Transverse colon (tissue), 4 donors: ENCODE measurements around the gene SYT14. TPM values are rescaled to one million over a fixed set of nuclear protein-coding genes. Genes with fewer than 3 reads are reported as not detected.
"Not testable (repeated sequence)": the region's sequence is repeated elsewhere in the genome, so short reads cannot be mapped to it uniquely, and the experiment has no call there.

Source experiments
- DNase-seq: peaks from one replicate; pipeline ENCODE4 v3.0.0-alpha.2; 2019
- H3K27ac ChIP-seq, 4 donors: fragments of 200-600 bp; sonication (generic); 2 replicates each; pipeline ENCODE4 v1.5.1; 2016 to 2018; ENCODE audit warnings: inconsistent platforms in 4 of 4
- H3K27me3 ChIP-seq: fragments of 200-600 bp; sonication (generic); 2 replicates; pipeline ENCODE4 v1.5.1; 2017; ENCODE audit warnings: inconsistent platforms
- H3K36me3 ChIP-seq, 4 donors: fragments of 200-600 bp; sonication (generic); 2 replicates each; pipeline ENCODE4 v1.5.1; 2017 to 2019; ENCODE audit warnings: inconsistent platforms in 4 of 4
- H3K4me1 ChIP-seq, 4 donors: fragments of 200-600 bp; sonication (generic); 2 replicates each; pipeline ENCODE4 v1.5.1; 2017 to 2020; ENCODE audit warnings: inconsistent platforms in 4 of 4
- H3K4me3 ChIP-seq, 4 donors: fragments of 200-600 bp; sonication (generic); 1 replicate in 1 of 4; 2 replicates in 3 of 4; pipeline versions ENCODE4 v1.5.1 to v1.6.1; 2017 to 2019; ENCODE audit warnings: inconsistent platforms in 4 of 4
- H3K9me3 ChIP-seq, 2 donors: fragments of 200-600 bp; sonication (generic); 2 replicates each; pipeline ENCODE4 v1.5.1; 2017 to 2019; ENCODE audit warnings: inconsistent platforms in 2 of 2
- EP300 ChIP-seq: sonication (generic); formaldehyde crosslinking; IDR thresholded peaks from one replicate; pipeline ENCODE4 v1.6.1; 2017; ENCODE audit warnings: antibody characterized with exemption, low read depth
- POLR2A ChIP-seq: fragments of 450-650 bp; IDR thresholded peaks from one replicate; pipeline ENCODE4 v1.6.1; 2016; ENCODE audit warnings: antibody characterized with exemption, mild to moderate bottlenecking, moderate library complexity
- POLR2AphosphoS5 ChIP-seq, 3 donors: sonication (generic); formaldehyde crosslinking; IDR thresholded peaks; one replicate each; pipeline ENCODE4 v1.6.1; 2016; ENCODE audit warnings: antibody characterized with exemption in 3 of 3
- WGBS, 2 donors: methylation state at CpG; one replicate each; pipeline ENCODE4 v1.1.5; 2018; ENCODE audit warnings: low coverage in 1 of 2; 5-methylcytosine and 5-hydroxymethylcytosine counted together
- in situ Hi-C, 4 donors: fragments of 200-750 bp; cut with MboI; loops; one replicate each; pipeline versions ENCODE4 v1.15.0 to v1.15.1; 2017; ENCODE audit warnings: low sequenced_read_pairs in 3 of 4, low pct_ligation_motif_present in 1 of 4, low pct_unique_long_range_greater_than_20kb in 1 of 4
- intact Hi-C: fragments of 100-400 bp; cut with DNase I; formaldehyde crosslinking; loops from one replicate; pipeline ENCODE4 v1.15.1; 2023; ENCODE audit warnings: low total_unique reads
- total RNA-seq, 4 donors: library from RNA; depleted of rRNA; stranded (reverse); fragments of >200 nt; gene quantifications; one replicate each; pipeline ENCODE4 v1.1.0, GENCODE V29; 2016
- TF ChIP-seq, protein P1 (sequence below), 5 experiments: fragments of 200-600 bp in 3 of 5; fragments of 450-650 bp in 2 of 5; sonication (generic) in 3 of 5; IDR thresholded peaks; 1 replicate in 2 of 5; 2 replicates in 3 of 5; pipeline ENCODE4 v1.5.1; 2016 to 2017; ENCODE audit warnings: antibody characterized with exemption in 5 of 5, inconsistent platforms in 3 of 5, mild to moderate bottlenecking in 2 of 5, moderate library complexity in 1 of 5

SYT14 gene
- total RNA-seq, 4 donors from 2014 or later, result under 0.01 TPM; not detected in 3

DNA sequence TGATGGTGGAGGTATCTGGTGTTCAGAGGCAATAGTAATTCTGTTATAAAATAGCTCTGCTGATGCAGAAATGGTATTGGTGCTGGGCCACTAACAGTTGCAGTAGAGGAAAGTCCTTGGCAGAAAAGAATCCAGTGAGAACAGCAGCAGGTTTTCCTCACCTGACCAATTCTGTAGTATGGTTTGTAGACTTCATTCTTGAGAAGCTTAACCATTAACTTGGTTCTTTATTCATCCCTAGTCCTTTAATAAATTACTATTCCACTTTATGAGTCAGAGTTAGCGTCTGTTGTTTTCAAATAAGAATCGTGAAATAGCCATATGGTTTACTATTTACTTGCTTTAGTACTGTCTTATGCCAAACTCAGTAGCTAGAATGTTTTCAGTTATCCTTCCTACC, 166.1 kb downstream of the SYT14 start:
- Histone ChIP-seq H3K4me3 (no peak overlapping the region), H3K27me3 (no peaks in the 10 kb centered on the region), H3K36me3 (no peaks in the 10 kb centered on the region), H3K9me3 (no peaks in the 10 kb centered on the region), H3K27ac (no peak overlapping the region), H3K4me1 (no peaks in the 10 kb centered on the region)
- TF ChIP-seq POLR2AphosphoS5 (IDR thresholded peaks at IDR 0.05), result no peak
- TF ChIP-seq EP300, result no peak
- no peak for TF ChIP-seq POLR2A
- TF ChIP-seq, protein P1, sequence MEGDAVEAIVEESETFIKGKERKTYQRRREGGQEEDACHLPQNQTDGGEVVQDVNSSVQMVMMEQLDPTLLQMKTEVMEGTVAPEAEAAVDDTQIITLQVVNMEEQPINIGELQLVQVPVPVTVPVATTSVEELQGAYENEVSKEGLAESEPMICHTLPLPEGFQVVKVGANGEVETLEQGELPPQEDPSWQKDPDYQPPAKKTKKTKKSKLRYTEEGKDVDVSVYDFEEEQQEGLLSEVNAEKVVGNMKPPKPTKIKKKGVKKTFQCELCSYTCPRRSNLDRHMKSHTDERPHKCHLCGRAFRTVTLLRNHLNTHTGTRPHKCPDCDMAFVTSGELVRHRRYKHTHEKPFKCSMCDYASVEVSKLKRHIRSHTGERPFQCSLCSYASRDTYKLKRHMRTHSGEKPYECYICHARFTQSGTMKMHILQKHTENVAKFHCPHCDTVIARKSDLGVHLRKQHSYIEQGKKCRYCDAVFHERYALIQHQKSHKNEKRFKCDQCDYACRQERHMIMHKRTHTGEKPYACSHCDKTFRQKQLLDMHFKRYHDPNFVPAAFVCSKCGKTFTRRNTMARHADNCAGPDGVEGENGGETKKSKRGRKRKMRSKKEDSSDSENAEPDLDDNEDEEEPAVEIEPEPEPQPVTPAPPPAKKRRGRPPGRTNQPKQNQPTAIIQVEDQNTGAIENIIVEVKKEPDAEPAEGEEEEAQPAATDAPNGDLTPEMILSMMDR (IDR thresholded peaks at IDR 0.05), result no peak
- no peak for DNase-seq
- intact Hi-C loops, result no loop called here
- in situ Hi-C loops, result no loop called here
- WGBS, 2 donors, result 38 to 58% methylated on average over 2 of the region's 2 CpGs

DNA sequence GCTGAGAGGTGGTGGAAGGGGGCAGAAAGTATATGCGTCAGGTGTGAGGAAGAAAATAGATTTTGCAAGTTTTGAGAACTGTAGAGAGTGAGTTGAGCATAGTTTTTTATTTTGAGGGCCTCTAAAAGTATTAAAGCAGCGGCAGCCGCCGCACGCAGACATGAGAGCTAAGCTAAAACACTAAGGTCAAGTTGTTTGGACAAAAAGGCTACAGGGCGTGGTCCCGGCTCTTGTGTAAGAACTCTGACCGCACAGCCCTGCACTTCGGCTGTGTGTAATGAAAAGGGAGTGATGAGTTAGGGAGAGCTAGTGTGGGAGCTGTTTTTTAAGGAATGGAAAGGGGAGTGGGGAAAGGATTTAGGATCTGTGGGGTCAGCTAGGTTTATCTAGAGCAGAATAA, 174.9 kb downstream of the SYT14 start:
- H3K27me3 ChIP-seq, DNase-seq, H3K27ac ChIP-seq, H3K36me3 ChIP-seq, in situ Hi-C loops, H3K9me3 ChIP-seq, intact Hi-C loops, H3K4me3 ChIP-seq, H3K4me1 ChIP-seq: not testable (repeated sequence)
- 79 to 91% methylated on average over 5 to 9 of the region's 9 CpGs for WGBS, 2 donors

DNA sequence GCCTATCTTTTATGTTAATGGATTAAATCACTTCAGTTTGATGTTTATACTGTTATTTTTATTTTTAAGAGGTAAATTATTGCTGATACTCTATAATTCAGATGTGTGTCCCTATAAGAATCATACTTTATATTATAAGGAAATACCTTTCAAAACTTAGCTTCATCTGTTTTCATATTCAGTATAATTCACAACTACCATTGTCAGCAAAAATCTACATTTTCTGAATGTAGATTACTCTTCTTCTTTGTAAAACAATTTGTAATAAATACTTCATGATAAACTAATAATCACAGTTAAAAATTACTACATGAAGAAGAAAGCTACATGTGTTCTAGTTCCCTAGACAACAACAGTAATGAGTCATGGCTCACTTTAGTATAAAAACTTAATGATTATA, 179.2 kb downstream of the SYT14 start:
- in situ Hi-C loops (no loop called here), intact Hi-C loops (no loop called here)
- H3K9me3 ChIP-seq, result no peaks in the 10 kb centered on the region
- DNase-seq, result no peak
- H3K27me3 ChIP-seq, result no peaks in the 10 kb centered on the region
- H3K36me3 ChIP-seq, result no peaks in the 10 kb centered on the region
- no peaks in the 10 kb centered on the region for H3K4me1 ChIP-seq
- no peak for TF ChIP-seq POLR2AphosphoS5 (IDR thresholded peaks at IDR 0.05)
- TF ChIP-seq EP300, result no peak
- TF ChIP-seq, protein P1 (IDR thresholded peaks at IDR 0.05), result no peak
- TF ChIP-seq POLR2A, result no peak
- no peak overlapping the region for H3K27ac ChIP-seq
- no peak overlapping the region for H3K4me3 ChIP-seq

DNA sequence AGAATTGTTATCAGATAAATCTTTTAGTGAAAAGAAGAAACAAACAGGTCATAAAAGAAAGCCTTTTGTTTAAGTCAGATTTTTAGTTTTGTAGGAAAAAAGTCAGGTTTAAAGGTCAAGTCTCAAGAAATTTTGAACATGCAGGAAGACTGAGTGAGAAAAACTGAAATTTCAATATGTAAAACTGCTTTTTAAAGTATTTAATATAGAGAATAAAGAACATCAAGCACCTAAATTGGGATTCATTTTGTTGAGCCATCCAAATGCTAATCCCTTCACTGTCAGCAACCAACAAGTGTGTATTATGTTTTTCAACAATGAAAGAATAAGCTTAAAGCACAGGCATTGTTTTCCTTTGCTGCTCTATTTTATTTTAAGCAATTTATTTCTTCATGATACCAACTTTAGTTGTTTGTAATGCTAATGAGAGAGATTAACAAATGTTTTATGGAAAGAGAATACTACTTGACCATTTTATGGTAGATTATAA, 179.7 kb downstream of the SYT14 start:
- no peak overlapping the region for H3K27ac ChIP-seq
- no peak overlapping the region for H3K4me3 ChIP-seq
- H3K27me3 ChIP-seq, result no peaks in the 10 kb centered on the region
- in situ Hi-C loops (no loop called here), intact Hi-C loops (no loop called here)
- TF ChIP-seq POLR2A (no peak), EP300 (no peak), POLR2AphosphoS5 (IDR thresholded peaks at IDR 0.05) (no peak)
- TF ChIP-seq, protein P1 (IDR thresholded peaks at IDR 0.05), result no peak
- no peaks in the 10 kb centered on the region for H3K36me3 ChIP-seq
- H3K9me3 ChIP-seq, result no peaks in the 10 kb centered on the region
- no peaks in the 10 kb centered on the region for H3K4me1 ChIP-seq
- no peak for DNase-seq

DNA sequence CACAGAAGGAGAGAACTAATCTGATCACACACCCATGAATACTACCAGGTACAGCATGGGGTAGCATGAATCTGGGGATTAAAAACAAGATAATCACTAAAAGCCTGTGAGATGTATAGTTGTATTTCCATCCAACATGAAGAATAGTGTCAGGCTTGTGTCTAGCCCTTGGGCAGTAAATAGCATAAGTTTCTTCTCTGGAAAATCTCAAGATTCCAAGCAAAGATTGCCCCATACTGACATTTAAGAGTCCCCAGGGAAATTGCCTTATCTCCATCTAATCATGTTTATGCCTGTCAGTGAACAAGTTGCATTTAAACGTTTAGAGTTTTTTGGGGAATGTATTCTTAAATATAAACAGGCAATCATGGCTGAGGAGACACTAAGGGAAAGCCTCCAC, 185.4 kb downstream of the SYT14 start:
- WGBS, 2 donors, result 22 to 31% methylated on average over 1 of the region's 1 CpG
- Histone ChIP-seq H3K27me3 (no peaks in the 10 kb centered on the region), H3K4me1 (no peaks in the 10 kb centered on the region), H3K9me3 (no peaks in the 10 kb centered on the region), H3K36me3 (no peaks in the 10 kb centered on the region), H3K27ac (no peak overlapping the region), H3K4me3 (no peak overlapping the region)
- DNase-seq, result no peak
- in situ Hi-C loops (no loop called here), intact Hi-C loops (no loop called here)
- TF ChIP-seq POLR2A (no peak), POLR2AphosphoS5 (IDR thresholded peaks at IDR 0.05) (no peak), EP300 (no peak)
- TF ChIP-seq, protein P1 (IDR thresholded peaks at IDR 0.05), result no peak
